NCI-H2081 (cell line): ENCODE data around the gene NTNG1.
A peak's percentile ranks its signal among the peaks of the same experiment; 100 is the strongest.
"Not testable (repeated sequence)": the region's sequence is repeated elsewhere in the genome, so short reads cannot be mapped to it uniquely, and the experiment has no call there.

Experiments
- DNase-seq, 2 experiments: peaks; one replicate each; lab custom pipeline; 2025; lab: John Stamatoyannopoulos, UW

Gene NTNG1

GRCh38 chr1:107142666-107143065, 1.8 kb downstream of the NTNG1 start:
- DNase-seq = no peak

DNA sequence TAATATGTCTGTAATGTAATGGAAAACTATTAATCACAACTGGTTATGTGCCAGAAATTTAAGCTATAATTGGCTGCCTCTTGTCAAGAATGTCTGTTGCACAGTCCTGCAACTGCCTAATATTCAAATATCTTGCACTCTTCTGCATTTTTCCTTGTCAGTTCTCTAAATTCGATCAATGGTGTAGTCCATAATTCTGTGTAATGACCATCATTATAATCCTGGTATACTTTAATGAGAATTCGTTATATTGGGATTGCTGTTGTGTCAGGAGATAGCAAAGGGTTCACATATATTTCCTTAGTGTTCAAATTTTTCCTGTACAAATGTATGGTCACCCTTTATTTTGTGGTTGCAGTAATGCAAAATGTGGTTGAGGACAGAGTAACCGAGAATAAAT, 4.8 kb downstream of the NTNG1 start:
- no peak for DNase-seq

- no peak for DNase-seq
These were observed 7.0 kb downstream of the NTNG1 start for GRCh38 chr1:107147843-107148242.

DNA sequence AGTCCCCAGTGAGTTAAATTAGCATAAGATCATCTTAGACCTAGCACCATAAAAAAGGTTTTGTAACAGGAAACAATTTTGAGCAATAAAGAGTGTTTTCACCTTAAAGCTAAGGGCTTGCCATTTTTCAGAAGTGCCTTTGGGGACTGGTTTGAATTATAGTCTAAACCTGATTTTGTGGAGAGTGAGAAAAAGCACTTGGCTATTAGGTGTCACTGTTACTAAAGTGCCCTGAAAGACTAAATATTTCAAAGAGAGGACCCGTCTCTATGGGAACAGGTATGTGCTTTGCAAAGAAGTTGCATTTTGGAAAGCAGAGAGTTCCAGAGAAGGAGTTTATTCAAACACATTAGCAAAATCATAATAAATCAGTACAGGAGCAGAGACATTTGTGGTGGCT, 9.1 kb downstream of the NTNG1 start:
- no peak for DNase-seq

- no peak for DNase-seq
These were observed 10.5 kb downstream of the NTNG1 start for GRCh38 chr1:107151295-107151694.

- no peak for DNase-seq
These were observed 11.6 kb downstream of the NTNG1 start for GRCh38 chr1:107152395-107152794.

- DNase-seq = peak in 1 of 2 experiments; percentile 1
These were observed 12.2 kb downstream of the NTNG1 start for GRCh38 chr1:107153014-107153413.

GRCh38 chr1:107158496-107158895, 17.7 kb downstream of the NTNG1 start:
- DNase-seq = no peak

DNA sequence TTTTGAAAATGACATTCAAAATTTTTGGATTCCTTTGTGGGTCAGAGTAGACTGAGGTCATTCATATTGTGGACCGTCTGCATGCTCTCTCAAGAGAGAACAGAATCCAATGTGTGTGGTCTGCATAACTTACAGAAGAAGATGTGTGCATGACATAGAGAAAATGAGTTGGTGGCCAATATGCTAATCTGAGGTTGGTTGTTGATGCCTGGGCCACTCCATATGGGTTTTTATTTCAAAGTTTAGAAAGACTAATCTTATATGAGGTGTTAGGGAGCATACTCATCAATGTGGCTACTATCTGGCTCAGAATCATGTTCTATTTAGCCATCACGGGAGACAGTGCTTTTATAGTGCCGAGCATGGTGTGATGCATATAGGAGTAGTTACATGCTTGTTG, 18.2 kb downstream of the NTNG1 start:
- no peak for DNase-seq

- DNase-seq = no peak
These were observed 21.9 kb downstream of the NTNG1 start for GRCh38 chr1:107162745-107163144.

GRCh38 chr1:107164901-107165300, 24.1 kb downstream of the NTNG1 start:
- DNase-seq = not testable (repeated sequence)

GRCh38 chr1:107169615-107170014, 28.8 kb downstream of the NTNG1 start:
- DNase-seq = no peak

DNA sequence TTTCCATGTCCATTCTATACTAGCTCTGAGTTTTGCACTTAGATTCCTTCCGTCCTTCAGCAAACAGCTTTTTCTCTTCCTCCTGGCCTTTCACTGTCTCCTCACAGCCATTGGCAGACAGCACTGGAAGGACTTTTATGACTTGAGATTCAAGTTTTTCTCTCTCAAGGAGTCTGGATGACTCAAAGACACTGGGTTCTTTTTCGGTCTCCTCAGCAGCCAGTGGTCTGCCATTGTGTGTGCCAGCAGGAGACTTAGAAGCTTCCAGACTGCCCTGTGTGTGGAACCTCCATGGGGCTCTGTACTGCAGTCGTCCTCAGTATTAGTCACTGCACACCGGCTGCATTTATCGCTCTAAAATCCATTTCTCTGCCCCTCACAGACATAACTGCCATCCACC, 30.5 kb downstream of the NTNG1 start:
- DNase-seq = no peak

- no peak for DNase-seq
These were observed 31.8 kb downstream of the NTNG1 start for GRCh38 chr1:107172450-107173170.

- peak; percentile 27 to 87 for DNase-seq
These were observed 34.5 kb downstream of the NTNG1 start for GRCh38 chr1:107175102-107175909.

DNA sequence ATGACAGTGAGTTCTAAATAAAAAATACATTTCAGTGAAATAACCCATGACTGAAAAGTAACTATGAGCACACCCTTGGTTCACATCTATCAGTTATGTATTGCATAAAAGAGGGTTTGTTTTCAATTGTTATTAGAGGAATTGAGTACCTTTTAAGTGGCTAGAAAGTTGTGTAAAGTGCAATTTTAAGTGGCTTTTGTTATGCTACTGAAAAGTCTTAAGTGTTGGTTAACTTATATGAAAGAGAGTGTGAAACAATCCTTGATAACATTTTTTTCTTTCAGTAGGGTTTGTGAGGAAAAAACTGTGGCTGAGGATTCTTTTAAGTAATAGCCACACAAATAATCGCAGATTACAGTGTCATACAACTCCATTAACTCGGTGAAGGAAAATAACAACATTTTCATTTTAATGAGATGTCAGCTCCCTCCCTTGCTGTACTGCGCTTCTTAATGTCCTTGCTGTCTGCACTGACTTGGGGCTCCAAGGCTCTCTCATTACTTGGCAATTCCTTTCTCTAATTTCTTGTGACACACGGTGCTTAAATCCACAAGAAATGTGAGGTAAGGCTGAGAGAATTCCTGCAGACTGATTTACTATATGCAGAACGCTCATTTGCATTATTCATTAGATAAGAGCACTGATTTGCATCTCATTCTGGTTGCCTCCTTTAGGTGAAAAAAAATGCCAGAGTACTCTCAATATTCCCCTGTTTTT, 40.6 kb downstream of the NTNG1 start:
- DNase-seq = no peak

GRCh38 chr1:107183011-107183410, 42.2 kb downstream of the NTNG1 start:
- peak in 1 of 2 experiments; percentile 3 for DNase-seq

GRCh38 chr1:107184888-107185287, 44.0 kb downstream of the NTNG1 start:
- no peak for DNase-seq

- no peak for DNase-seq
These were observed 46.6 kb downstream of the NTNG1 start for GRCh38 chr1:107187399-107187798.

DNA sequence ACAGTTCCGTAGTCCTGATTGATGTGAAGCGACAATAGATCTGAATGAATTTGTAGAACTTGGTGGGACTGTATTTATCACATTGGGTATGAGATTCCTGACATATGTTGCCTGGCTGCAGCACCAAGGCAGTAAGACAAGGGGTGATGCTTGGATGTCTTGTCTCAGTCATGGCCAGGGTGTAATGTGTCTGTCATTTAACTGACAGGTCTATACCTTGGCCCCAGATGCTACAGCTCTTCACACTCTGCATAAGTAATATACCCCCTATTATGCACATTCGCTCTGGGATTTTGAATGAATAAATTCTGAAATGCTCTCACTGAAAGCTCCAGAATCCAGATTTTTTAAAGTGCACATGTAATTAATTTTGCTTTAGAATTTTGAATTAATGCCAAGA, 47.3 kb downstream of the NTNG1 start:
- no peak for DNase-seq

DNA sequence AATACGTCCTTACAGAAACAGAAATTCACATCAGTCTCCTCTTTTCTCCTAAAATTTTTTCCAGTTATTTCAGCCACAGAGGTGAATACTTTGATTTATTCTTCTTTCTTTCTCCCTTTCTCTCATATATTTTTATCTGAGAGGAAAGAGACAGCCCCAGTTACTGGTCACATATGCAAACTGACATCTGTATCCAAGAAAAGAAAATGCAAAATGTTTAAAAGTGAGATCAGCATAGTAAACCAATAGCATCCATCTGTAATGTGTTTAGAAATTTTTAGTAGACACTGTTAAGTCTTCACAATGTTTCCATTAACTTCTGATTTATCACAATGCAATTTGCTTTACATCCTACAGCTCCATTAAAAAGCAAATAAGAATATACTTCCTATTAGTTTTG, 53.5 kb downstream of the NTNG1 start:
- DNase-seq = no peak

DNA sequence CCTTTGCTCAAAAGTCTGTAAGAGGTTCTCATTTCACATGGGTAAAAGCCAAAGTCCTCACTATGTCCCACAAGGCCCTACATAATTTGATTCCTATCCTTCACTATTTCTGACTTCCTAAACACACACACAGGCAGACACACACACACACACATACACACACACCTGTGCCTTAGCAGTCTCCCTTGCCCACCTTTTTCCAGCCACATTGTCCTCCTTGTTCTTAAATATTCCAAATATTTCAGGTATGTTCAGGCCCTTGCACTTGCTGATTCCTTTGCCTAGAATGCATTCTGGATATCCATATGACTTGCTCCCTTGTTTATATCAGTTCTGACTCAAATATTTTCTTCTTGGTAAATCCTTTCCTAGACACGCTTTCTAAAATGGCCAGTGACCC, 54.6 kb downstream of the NTNG1 start:
- no peak for DNase-seq
